Muscle layer of colon (tissue), 2 donors: ENCODE data around the gene SPATA31E1.

ENCODE experiments used
- H3K27ac ChIP-seq: one replicate; pipeline ENCODE4 v1.7.0; 2013; ENCODE audit warnings: low read depth, mild to moderate bottlenecking, low read length, moderate library complexity
- H3K27me3 ChIP-seq, 2 donors: one replicate each; pipeline ENCODE4 v1.7.0; 2013; ENCODE audit warnings: low read length in 2 of 2, mild to moderate bottlenecking in 2 of 2; ENCODE audit not compliant: insufficient read depth in 2 of 2, control insufficient read depth in 1 of 2
- H3K36me3 ChIP-seq: one replicate; pipeline ENCODE4 v1.7.0; 2013; ENCODE audit warnings: mild to moderate bottlenecking, low read length; ENCODE audit not compliant: insufficient read depth
- H3K4me1 ChIP-seq: one replicate; pipeline ENCODE4 v1.7.0; 2013; ENCODE audit warnings: mild to moderate bottlenecking, low read length; ENCODE audit not compliant: insufficient read depth
- H3K4me3 ChIP-seq, 2 donors: one replicate each; pipeline ENCODE4 v1.7.0; 2013; ENCODE audit warnings: low read length in 2 of 2, low read depth in 1 of 2, mild to moderate bottlenecking in 1 of 2, moderate library complexity in 1 of 2
- H3K9ac ChIP-seq: one replicate; pipeline ENCODE4 v1.7.0; 2013; ENCODE audit warnings: low read length
- H3K9me3 ChIP-seq: one replicate; pipeline ENCODE4 v1.7.0; 2013; ENCODE audit warnings: mild to moderate bottlenecking, low read length
- donor health status: abdominal sarcoma.
- donor health status: Adenocarcinoma of cecum.

Gene SPATA31E1

GRCh38 chr9:87853302-87853701, 29.4 kb upstream of the SPATA31E1 start:
- Histone ChIP-seq H3K4me3 (no peak overlapping the region), H3K36me3 (no peaks in the 10 kb centered on the region), H3K9ac (no peak overlapping the region), H3K4me1 (no peaks in the 10 kb centered on the region), H3K27me3 (no peaks in the 10 kb centered on the region), H3K9me3 (no peaks in the 10 kb centered on the region), H3K27ac (no peak overlapping the region)

GRCh38 chr9:87853876-87854579, 28.6 kb upstream of the SPATA31E1 start:
- no peaks in the 10 kb centered on the region for H3K9me3 ChIP-seq
- H3K4me1 ChIP-seq, result no peaks in the 10 kb centered on the region
- no peak overlapping the region for H3K27ac ChIP-seq
- H3K9ac ChIP-seq, result no peak overlapping the region
- no peaks in the 10 kb centered on the region for H3K27me3 ChIP-seq
- no peak overlapping the region for H3K4me3 ChIP-seq
- no peaks in the 10 kb centered on the region for H3K36me3 ChIP-seq

GRCh38 chr9:87854580-87854955, 28.1 kb upstream of the SPATA31E1 start:
- H3K36me3 ChIP-seq, result no peaks in the 10 kb centered on the region
- H3K9ac ChIP-seq, result no peak overlapping the region
- H3K4me3 ChIP-seq, result no peak overlapping the region
- no peaks in the 10 kb centered on the region for H3K4me1 ChIP-seq
- H3K27me3 ChIP-seq, result no peaks in the 10 kb centered on the region
- H3K9me3 ChIP-seq, result no peaks in the 10 kb centered on the region
- H3K27ac ChIP-seq, result no peak overlapping the region

GRCh38 chr9:87855061-87855460, 27.6 kb upstream of the SPATA31E1 start:
- H3K9me3 ChIP-seq, result no peaks in the 10 kb centered on the region
- no peaks in the 10 kb centered on the region for H3K36me3 ChIP-seq
- H3K27ac ChIP-seq, result no peak overlapping the region
- H3K4me1 ChIP-seq, result no peaks in the 10 kb centered on the region
- no peak overlapping the region for H3K4me3 ChIP-seq
- H3K27me3 ChIP-seq, result no peaks in the 10 kb centered on the region
- no peak overlapping the region for H3K9ac ChIP-seq

- H3K9me3 ChIP-seq, result peaks cover 1% of the 10 kb centered on the region
- no peak overlapping the region for H3K27ac ChIP-seq
- no peaks in the 10 kb centered on the region for H3K4me1 ChIP-seq
- no peaks in the 10 kb centered on the region for H3K27me3 ChIP-seq
- H3K36me3 ChIP-seq, result no peaks in the 10 kb centered on the region
- no peak overlapping the region for H3K4me3 ChIP-seq
- no peak overlapping the region for H3K9ac ChIP-seq
Observed at GRCh38 chr9:87857141-87857947, 25.3 kb upstream of the SPATA31E1 start.

- no peaks in the 10 kb centered on the region for H3K4me1 ChIP-seq
- H3K9me3 ChIP-seq, result peaks cover 6% of the 10 kb centered on the region
- no peaks in the 10 kb centered on the region for H3K36me3 ChIP-seq
- no peak overlapping the region for H3K27ac ChIP-seq
- no peak overlapping the region for H3K4me3 ChIP-seq
- no peaks in the 10 kb centered on the region for H3K27me3 ChIP-seq
- H3K9ac ChIP-seq, result no peak overlapping the region
Observed at GRCh38 chr9:87857948-87858335, 24.7 kb upstream of the SPATA31E1 start.

GRCh38 chr9:87859137-87859536, 23.5 kb upstream of the SPATA31E1 start:
- no peaks in the 10 kb centered on the region for H3K4me1 ChIP-seq
- peaks cover 6% of the 10 kb centered on the region for H3K9me3 ChIP-seq
- no peak overlapping the region for H3K27ac ChIP-seq
- H3K4me3 ChIP-seq, result no peak overlapping the region
- H3K9ac ChIP-seq, result no peak overlapping the region
- no peaks in the 10 kb centered on the region for H3K36me3 ChIP-seq
- no peaks in the 10 kb centered on the region for H3K27me3 ChIP-seq

GRCh38 chr9:87859786-87860185, 22.9 kb upstream of the SPATA31E1 start:
- Histone ChIP-seq H3K36me3 (no peaks in the 10 kb centered on the region), H3K4me3 (no peak overlapping the region), H3K4me1 (no peaks in the 10 kb centered on the region), H3K27ac (no peak overlapping the region), H3K9me3 (peaks cover 6% of the 10 kb centered on the region), H3K9ac (no peak overlapping the region), H3K27me3 (no peaks in the 10 kb centered on the region)

GRCh38 chr9:87861332-87861731, 21.3 kb upstream of the SPATA31E1 start:
- no peak overlapping the region for H3K9ac ChIP-seq
- H3K27me3 ChIP-seq, result no peaks in the 10 kb centered on the region
- no peak overlapping the region for H3K27ac ChIP-seq

GRCh38 chr9:87862536-87863268, 20.0 kb upstream of the SPATA31E1 start:
- Histone ChIP-seq H3K9me3 (peaks cover 6% of the 10 kb centered on the region), H3K36me3 (no peaks in the 10 kb centered on the region), H3K9ac (no peak overlapping the region), H3K27me3 (no peaks in the 10 kb centered on the region), H3K4me3 (no peak overlapping the region), H3K27ac (no peak overlapping the region), H3K4me1 (no peaks in the 10 kb centered on the region)

More at GRCh38 chr9:87861332-87861731, 21.3 kb upstream of the SPATA31E1 start:
- no peaks in the 10 kb centered on the region for H3K4me1 ChIP-seq
- H3K36me3 ChIP-seq, result no peaks in the 10 kb centered on the region
- H3K9me3 ChIP-seq, result peaks cover 6% of the 10 kb centered on the region
- H3K4me3 ChIP-seq, result no peak overlapping the region

- H3K4me1 ChIP-seq, result no peaks in the 10 kb centered on the region
- H3K27ac ChIP-seq, result no peak overlapping the region
- H3K9ac ChIP-seq, result no peak overlapping the region
- H3K9me3 ChIP-seq, result peaks cover 6% of the 10 kb centered on the region
- no peak overlapping the region for H3K4me3 ChIP-seq
- no peaks in the 10 kb centered on the region for H3K36me3 ChIP-seq
- H3K27me3 ChIP-seq, result no peaks in the 10 kb centered on the region
Observed at GRCh38 chr9:87863882-87864465, 18.7 kb upstream of the SPATA31E1 start.
